ENCODE results near the gene LRRC15.

GRCh38 chr3:194333981-194334320, 35.6 kb downstream of the LRRC15 start:
- TF ChIP-seq CTCF (IDR thresholded peaks at IDR 0.05): no peak
- no peak for TF ChIP-seq POLR2A (IDR thresholded peaks at IDR 0.05)

Measured in vagina (tissue), 2 donors.